ENCODE measurements around the gene ASB1.

Gene ASB1, protein sequence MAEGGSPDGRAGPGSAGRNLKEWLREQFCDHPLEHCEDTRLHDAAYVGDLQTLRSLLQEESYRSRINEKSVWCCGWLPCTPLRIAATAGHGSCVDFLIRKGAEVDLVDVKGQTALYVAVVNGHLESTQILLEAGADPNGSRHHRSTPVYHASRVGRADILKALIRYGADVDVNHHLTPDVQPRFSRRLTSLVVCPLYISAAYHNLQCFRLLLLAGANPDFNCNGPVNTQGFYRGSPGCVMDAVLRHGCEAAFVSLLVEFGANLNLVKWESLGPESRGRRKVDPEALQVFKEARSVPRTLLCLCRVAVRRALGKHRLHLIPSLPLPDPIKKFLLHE

GRCh38 chr2:238426568-238427434, at the start of gene ASB1:
ASB1 (plus strand) TSS chr2:238426927; CDS start chr2:238427071, 144 bp downstream.
- peak; percentile 64 to 70 (median 68) for DNase-seq (ENCODE audit: low read depth in 4 of 4, low spot score in 1 of 4)

- no peak for DNase-seq (ENCODE audit: low read depth in 4 of 4, low spot score in 1 of 4)
Observed at GRCh38 chr2:238378230-238379095, 48.3 kb upstream of the ASB1 start.

DNA sequence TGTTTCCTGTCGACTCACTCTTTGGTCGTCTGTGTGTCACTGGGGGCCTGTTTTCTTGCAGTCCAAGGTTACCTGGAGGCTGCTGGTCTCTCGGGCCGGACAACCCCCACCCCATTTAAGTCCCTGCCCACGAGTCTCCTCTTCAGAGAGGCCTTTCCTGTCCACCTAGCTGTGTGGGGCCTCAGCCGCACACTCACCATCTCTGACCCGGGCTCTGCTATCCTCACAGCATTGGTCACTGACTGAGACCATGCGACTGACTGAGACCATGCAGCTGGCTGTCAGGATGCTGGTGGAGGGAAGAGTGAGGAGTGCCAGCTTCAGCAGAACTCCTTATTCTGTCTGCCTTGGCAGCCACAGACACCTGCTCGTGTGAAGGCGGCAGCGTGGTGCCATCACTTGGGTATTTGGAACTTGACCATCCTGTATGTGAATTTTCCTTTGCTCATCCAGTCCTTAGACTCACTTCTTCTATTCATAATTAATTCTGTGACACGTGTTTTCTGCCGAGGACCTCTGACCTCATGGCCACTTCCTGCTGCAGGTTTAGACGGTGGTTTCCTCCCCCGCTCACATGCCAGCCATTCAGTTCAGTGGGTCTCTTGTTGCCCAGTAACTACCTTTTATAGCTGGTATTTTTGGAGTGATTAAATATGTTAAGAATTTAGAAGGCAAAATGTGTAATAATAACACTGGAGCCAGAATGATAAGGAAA, 47.5 kb upstream of the ASB1 start:
- no peak for DNase-seq (ENCODE audit: low read depth in 4 of 4, low spot score in 1 of 4)

DNA sequence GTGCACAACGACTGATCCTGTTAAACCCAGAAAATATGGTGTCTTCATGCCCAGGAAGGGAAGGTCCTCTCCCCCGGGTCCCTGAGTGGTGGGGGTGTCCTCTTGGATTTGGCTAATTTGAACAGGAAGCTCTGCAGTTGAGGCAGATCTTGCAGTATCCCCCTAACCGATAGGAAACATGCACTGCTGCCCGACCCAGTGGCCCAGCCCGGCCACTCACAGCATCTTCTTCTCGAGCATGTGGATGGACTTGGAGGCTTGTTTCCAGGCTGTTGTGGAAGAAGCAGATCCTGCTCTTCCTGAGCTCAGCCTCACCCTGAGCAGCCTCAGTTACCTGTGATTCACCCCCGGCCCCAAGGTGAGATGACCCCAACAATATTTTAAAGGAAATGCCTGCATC, 46.4 kb upstream of the ASB1 start:
- no peak for DNase-seq (ENCODE audit: low read depth in 4 of 4, low spot score in 1 of 4)

DNA sequence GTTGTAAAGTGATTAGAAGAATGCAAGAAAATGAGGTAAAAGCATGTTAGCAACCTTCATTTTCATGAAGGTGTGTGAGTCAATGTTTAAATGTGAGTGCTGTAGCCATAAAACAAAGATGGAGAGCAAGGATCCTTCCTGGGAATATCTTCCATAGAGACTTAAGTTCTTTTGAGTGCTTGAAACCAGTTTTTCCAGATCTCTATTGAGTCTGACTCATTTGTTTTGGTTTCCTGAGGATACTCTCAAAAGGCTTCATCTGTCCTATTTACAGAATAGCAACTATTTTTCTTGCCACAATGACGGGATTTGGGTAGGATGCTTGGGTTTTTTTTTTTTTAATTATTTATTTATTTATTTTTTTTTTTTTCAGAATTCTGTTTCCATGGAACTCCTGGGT, 45.9 kb upstream of the ASB1 start:
- DNase-seq (ENCODE audit: low read depth in 4 of 4, low spot score in 1 of 4), result no peak

DNA sequence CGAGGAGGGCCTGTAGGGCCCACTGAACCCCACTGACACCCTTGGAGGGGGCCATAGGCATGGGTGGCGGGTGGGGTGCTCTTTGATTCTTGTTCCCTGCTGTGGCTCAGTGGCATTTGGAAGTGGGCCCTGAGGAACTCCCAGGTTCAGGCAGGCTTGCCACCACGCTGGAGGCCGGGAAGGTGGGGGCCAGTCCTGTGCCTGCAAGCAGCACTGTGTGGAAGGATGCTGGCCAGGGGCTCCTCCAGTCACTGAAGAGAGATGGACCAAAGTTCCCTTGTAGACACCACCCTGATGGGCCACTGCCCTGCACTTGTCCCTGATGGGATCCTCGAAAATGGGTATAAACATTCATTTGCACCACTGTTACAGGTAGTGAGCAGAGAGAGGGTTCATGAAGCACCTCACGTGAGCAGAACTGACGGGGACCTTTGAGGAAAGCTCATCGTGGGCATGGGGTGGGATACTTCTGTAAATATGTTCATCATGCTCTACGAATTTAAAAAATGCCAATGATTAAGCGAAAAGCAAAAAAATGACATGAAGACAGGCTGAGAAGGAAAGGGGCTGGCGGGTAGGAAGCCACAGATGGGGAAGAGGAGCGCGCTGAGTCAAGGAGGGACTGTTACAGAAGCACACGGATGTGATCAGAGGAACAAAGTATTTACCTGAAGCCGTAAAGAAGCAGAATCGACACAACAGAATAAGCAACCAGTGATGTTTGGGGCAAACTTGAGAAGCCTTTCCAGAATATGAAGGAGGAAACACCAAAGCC, 45.2 kb upstream of the ASB1 start:
- no peak for DNase-seq (ENCODE audit: low read depth in 4 of 4, low spot score in 1 of 4)

DNA sequence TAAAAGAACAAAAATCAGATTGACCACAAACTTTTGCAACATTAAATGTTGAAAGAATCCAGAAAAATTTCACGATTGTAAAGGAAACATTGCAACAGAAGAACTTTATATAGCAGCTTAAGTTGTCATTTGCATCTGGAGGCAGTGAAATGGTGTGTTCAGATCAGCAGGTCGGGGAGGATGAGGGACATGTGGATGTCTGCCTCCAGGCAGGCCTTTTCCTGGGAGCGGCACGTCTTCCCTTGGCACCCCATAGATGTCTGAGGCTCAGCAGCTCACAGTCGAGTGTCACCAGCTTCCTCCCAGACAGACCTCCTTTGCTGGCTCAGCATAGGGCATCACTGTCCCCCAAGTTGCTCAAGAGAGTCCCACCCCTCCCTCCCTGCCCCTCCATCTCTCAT, 44.3 kb upstream of the ASB1 start:
- DNase-seq (ENCODE audit: low read depth in 4 of 4, low spot score in 1 of 4), result no peak

DNA sequence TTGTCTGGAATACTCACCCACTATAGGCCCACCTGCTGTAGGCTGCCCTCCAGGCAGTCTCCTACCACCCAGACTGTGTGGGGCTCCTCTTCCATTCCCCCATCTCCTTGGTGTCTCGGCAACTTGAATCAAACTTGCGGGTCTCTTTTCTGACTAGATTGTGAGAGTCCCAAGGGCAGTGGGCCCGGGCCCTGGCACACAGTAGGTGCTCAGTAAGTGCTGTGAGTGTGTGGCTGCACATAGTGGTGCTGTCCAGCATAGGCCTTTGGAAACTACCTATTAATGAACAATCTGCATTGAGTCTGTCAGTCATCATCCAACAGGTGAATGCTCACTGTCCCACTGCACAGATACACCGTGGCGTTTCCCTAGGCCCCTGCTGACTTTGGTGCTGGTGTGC, 43.6 kb upstream of the ASB1 start:
- no peak for DNase-seq (ENCODE audit: low read depth in 4 of 4, low spot score in 1 of 4)

GRCh38 chr2:238383743-238384380, 42.9 kb upstream of the ASB1 start:
- no peak for DNase-seq (ENCODE audit: low read depth in 4 of 4, low spot score in 1 of 4)

DNA sequence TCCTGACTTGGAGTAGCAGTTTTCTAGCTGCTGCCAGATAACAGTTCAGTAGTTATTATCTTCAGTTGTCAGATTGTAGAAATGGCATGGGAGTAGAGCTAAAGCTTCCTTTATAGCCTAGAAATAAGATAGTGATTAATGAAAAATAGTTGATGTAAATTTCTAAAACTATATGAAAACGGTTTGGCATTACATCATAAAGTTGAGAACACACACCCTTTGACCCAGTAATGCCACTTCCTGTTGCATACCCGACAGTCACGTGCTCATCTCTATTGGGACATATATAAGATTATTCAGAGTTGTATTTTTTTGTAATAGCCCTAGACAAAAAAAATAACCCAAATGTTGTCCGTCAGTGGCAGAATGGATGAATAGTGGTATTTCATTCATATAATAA, 39.4 kb upstream of the ASB1 start:
- DNase-seq (ENCODE audit: low read depth in 4 of 4, low spot score in 1 of 4), result no peak

- no peak for DNase-seq (ENCODE audit: low read depth in 4 of 4, low spot score in 1 of 4)
Observed at GRCh38 chr2:238388794-238389193, 37.9 kb upstream of the ASB1 start.

GRCh38 chr2:238389988-238390589, 36.6 kb upstream of the ASB1 start:
- no peak for DNase-seq (ENCODE audit: low read depth in 4 of 4, low spot score in 1 of 4)

DNA sequence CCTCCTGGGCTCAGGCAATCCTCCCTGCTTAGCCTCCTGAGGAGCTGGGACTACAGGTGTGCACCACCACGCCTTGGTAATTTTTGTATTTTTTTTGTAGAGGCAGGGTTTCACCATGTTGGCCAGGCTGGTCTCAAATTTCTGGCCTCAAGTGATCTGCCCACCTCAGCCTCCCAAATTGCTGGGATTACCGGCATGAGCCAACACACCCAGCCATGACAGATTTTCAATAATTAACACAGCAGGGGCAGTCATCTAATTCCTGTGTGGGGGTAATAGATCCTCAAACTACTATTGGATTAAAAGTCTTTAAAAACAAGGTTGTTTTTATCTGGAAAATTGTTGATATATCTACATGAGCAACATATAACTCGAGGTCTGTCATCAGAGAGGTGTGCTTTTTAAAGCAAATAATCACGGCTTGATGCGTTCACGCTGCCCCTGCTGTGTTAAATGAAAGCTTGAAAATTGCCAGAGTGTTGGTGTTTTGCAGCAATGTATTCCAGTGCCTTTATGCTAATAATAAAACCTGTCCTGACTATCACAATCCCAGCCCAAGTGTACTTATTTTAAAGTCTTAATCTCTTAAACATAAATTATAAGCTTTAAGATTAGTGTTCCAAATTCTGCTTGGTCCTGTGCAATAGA, 35.6 kb upstream of the ASB1 start:
- no peak for DNase-seq (ENCODE audit: low read depth in 4 of 4, low spot score in 1 of 4)

- no peak for DNase-seq (ENCODE audit: low read depth in 4 of 4, low spot score in 1 of 4)
Observed at GRCh38 chr2:238396663-238397062, 30.1 kb upstream of the ASB1 start.

- DNase-seq (ENCODE audit: low read depth in 4 of 4, low spot score in 1 of 4), result no peak
Observed at GRCh38 chr2:238397356-238397755, 29.4 kb upstream of the ASB1 start.

- DNase-seq (ENCODE audit: low read depth in 4 of 4, low spot score in 1 of 4), result no peak
Observed at GRCh38 chr2:238398577-238398976, 28.1 kb upstream of the ASB1 start.

DNA sequence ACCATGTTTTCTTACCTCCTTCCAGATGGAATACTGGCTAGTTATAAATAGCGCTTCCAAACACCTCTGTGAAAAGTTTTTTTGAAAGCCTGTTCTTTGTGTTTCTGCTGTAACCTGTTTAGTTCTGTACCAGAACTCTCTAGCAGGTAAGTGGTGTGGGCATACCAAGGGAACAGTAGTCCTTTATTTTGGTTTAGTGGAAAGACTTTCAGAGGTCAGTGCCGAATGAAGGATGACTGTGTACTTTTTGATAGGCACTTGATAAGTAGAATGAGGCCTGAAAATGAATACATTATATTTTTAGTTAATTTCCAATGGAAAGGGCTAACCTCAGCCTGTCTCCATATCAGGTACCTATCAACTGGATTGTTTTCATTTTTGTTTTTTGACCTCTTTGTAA, 27.6 kb upstream of the ASB1 start:
- no peak for DNase-seq (ENCODE audit: low read depth in 4 of 4, low spot score in 1 of 4)

- no peak for DNase-seq (ENCODE audit: low read depth in 4 of 4, low spot score in 1 of 4)
Observed at GRCh38 chr2:238401551-238401950, 25.2 kb upstream of the ASB1 start.
